Measurements from ENCODE around the gene OR51B2.
"Not testable (repeated sequence)": the region's sequence is repeated elsewhere in the genome, so short reads cannot be mapped to it uniquely, and the experiment has no call there.

The OR51B2 gene, protein sequence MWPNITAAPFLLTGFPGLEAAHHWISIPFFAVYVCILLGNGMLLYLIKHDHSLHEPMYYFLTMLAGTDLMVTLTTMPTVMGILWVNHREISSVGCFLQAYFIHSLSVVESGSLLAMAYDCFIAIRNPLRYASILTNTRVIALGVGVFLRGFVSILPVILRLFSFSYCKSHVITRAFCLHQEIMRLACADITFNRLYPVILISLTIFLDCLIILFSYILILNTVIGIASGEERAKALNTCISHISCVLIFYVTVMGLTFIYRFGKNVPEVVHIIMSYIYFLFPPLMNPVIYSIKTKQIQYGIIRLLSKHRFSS

GRCh38 chr11:5324197-5324596 lies at the start of gene OR51B2:
Gene OR51B2, minus strand, starts transcription at chr11:5324297. Its CDS starts 0 bp downstream, at chr11:5324297.
- H3K4me3 ChIP-seq (ENCODE audit: low read depth, low read length) = no peak within 1 kb of the TSS
- TF ChIP-seq, protein P1, sequence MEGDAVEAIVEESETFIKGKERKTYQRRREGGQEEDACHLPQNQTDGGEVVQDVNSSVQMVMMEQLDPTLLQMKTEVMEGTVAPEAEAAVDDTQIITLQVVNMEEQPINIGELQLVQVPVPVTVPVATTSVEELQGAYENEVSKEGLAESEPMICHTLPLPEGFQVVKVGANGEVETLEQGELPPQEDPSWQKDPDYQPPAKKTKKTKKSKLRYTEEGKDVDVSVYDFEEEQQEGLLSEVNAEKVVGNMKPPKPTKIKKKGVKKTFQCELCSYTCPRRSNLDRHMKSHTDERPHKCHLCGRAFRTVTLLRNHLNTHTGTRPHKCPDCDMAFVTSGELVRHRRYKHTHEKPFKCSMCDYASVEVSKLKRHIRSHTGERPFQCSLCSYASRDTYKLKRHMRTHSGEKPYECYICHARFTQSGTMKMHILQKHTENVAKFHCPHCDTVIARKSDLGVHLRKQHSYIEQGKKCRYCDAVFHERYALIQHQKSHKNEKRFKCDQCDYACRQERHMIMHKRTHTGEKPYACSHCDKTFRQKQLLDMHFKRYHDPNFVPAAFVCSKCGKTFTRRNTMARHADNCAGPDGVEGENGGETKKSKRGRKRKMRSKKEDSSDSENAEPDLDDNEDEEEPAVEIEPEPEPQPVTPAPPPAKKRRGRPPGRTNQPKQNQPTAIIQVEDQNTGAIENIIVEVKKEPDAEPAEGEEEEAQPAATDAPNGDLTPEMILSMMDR (IDR thresholded peaks at IDR 0.05; ENCODE audit: low read depth, low read length) = no peak

- TF ChIP-seq, protein P1 (IDR thresholded peaks at IDR 0.05; ENCODE audit: low read depth, low read length) = peak; percentile 63
Observed at GRCh38 chr11:5369789-5370188, 45.7 kb upstream of the OR51B2 start.

DNA sequence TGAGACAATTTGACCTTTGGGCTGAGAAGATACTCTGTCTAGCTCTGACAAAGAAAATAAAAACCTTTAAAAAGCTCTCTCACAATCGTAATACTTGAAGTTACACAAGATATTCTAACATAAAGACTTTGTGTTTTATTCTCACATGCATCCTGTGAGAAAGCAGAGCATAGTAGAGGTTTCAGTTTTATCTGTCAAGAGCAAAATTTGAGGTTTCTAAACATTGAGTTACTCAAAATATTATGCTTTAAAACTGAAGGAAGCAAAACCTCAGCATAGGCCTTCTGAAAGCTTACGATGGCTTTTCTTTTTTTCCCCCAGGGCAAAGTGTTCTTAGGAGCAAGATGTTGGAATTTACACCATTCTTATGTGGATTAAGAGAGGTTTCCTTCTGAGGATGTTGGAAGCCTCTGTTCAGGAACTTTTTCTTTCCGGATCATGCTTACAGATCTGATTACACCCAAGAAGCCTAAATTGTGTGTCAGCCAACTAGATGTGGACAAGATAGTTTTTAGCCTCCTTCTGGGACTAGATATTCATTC lies 44.5 kb upstream of the OR51B2 start:
- H3K4me3 ChIP-seq (ENCODE audit: low read depth, low read length) = no peak overlapping the region
- TF ChIP-seq, protein P1 (IDR thresholded peaks at IDR 0.05; ENCODE audit: low read depth, low read length) = no peak

More at GRCh38 chr11:5369789-5370188, 45.7 kb upstream of the OR51B2 start:
- no peak overlapping the region for H3K4me3 ChIP-seq (ENCODE audit: low read depth, low read length)

- TF ChIP-seq, protein P1 (IDR thresholded peaks at IDR 0.05; ENCODE audit: low read depth, low read length) = no peak
- H3K4me3 ChIP-seq (ENCODE audit: low read depth, low read length) = no peak overlapping the region
Observed at GRCh38 chr11:5367448-5368074, 43.5 kb upstream of the OR51B2 start.

GRCh38 chr11:5366856-5367255 lies 42.8 kb upstream of the OR51B2 start:
- TF ChIP-seq, protein P1 (IDR thresholded peaks at IDR 0.05; ENCODE audit: low read depth, low read length) = no peak
- no peak overlapping the region for H3K4me3 ChIP-seq (ENCODE audit: low read depth, low read length)

GRCh38 chr11:5366365-5366764 lies 42.3 kb upstream of the OR51B2 start:
- not testable (repeated sequence) for H3K4me3 ChIP-seq (ENCODE audit: low read depth, low read length)

DNA sequence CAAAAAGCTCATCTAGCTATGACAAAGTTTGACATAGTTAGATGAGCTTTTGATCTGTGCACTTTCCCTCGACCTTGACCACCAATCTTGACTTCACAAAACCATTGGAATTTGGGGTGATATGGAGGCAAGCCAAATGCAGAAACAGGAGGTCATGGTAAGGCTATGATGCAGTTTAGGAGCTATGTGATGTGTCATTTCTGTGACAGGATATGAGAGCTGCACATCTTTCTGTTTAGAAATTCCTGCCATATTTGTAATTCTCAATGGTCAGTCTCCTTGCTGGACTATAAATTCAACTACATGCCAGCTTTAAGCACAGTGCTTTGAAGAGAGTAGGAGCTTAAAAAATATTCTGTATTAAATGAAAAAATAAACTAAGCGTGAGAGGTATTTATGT lies 40.1 kb upstream of the OR51B2 start:
- TF ChIP-seq, protein P1 (IDR thresholded peaks at IDR 0.05; ENCODE audit: low read depth, low read length) = no peak
- H3K4me3 ChIP-seq (ENCODE audit: low read depth, low read length) = no peak overlapping the region

All from WI38 (cell line).